Fibroblast of villous mesenchyme (primary cell): ENCODE measurements around the gene DLAT. TPM values are rescaled to one million over a fixed set of nuclear protein-coding genes. Genes with fewer than 3 reads are reported as not detected.
"Not testable (repeated sequence)": the region's sequence is repeated elsewhere in the genome, so short reads cannot be mapped to it uniquely, and the experiment has no call there.

Experiments
- DNase-seq: peaks from one replicate; pipeline ENCODE4 v3.0.0-alpha.2; 2010; ENCODE audit warnings: low read depth
- H3K4me3 ChIP-seq: 2 replicates; pipeline ENCODE4 v1.5.1; 2011; ENCODE audit warnings: low read depth, mild to moderate bottlenecking, low read length
- total RNA-seq: library from RNA; depleted of rRNA; stranded (reverse); fragments of >200 nt; gene quantifications from 2 replicates; pipeline ENCODE4 v1.2.3, GENCODE V29; 2012
- TF ChIP-seq, protein P1 (sequence below): IDR thresholded peaks from 2 replicates; pipeline ENCODE4 v1.5.1; 2012; ENCODE audit warnings: low read depth, mild to moderate bottlenecking, low read length; ENCODE audit not compliant: insufficient read depth

DLAT gene
- total RNA-seq, 1 donor, result 56.6 TPM

DNA sequence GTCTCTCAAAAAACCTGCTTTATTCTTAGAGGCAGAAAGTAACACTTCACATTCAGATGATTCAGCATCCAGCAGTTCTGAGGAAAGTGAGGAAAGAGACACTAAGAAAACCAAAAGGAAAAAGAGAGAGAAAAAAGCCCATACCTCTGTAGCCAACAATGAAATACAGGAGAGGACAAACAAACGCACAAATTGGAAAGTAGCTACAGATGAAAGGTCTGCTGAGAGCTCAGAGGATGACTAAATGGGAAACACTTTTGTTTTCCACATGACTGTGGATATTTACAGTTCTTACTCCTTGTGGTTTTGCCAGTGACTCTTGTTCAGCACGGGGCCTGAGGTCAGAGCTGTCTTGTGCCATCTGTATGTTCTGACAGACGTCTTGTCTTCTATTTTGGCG is 57.5 kb downstream of the DLAT start:
- no peak overlapping the region for H3K4me3 ChIP-seq
- TF ChIP-seq, protein P1, sequence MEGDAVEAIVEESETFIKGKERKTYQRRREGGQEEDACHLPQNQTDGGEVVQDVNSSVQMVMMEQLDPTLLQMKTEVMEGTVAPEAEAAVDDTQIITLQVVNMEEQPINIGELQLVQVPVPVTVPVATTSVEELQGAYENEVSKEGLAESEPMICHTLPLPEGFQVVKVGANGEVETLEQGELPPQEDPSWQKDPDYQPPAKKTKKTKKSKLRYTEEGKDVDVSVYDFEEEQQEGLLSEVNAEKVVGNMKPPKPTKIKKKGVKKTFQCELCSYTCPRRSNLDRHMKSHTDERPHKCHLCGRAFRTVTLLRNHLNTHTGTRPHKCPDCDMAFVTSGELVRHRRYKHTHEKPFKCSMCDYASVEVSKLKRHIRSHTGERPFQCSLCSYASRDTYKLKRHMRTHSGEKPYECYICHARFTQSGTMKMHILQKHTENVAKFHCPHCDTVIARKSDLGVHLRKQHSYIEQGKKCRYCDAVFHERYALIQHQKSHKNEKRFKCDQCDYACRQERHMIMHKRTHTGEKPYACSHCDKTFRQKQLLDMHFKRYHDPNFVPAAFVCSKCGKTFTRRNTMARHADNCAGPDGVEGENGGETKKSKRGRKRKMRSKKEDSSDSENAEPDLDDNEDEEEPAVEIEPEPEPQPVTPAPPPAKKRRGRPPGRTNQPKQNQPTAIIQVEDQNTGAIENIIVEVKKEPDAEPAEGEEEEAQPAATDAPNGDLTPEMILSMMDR, result no peak
- DNase-seq, result peak; percentile 93

DNA sequence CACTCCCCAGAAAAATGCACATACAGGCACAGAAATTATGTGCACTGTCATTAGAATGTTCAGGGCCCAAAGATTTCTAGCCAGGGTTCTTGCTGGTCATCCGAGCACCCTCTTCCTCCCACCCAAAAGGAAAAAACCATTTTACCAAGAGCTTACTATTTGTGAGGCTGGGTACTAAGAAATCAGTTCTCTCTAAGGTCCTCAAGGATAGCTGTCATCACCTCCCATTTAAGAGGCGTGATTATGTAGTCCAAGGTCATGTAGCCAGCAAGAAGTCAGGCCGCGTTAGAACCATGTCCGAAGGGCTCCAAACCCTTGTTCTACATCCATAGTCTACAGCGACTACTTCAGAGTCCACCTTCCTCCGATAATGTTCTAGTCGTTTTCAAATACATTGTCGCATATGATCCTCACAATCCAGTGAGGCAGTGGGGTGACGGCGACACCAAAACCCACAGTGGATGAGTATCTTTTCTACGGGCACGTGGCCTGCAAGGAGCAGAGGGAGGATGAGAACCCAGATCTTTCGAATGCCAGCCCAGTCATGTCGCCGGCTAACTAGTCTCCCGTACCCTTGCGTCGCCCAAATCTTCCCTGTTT is 60.7 kb downstream of the DLAT start:
- DNase-seq, result peak; percentile 24
- TF ChIP-seq, protein P1, result no peak
- peak overlapping the region; percentile 100 for H3K4me3 ChIP-seq

DNA sequence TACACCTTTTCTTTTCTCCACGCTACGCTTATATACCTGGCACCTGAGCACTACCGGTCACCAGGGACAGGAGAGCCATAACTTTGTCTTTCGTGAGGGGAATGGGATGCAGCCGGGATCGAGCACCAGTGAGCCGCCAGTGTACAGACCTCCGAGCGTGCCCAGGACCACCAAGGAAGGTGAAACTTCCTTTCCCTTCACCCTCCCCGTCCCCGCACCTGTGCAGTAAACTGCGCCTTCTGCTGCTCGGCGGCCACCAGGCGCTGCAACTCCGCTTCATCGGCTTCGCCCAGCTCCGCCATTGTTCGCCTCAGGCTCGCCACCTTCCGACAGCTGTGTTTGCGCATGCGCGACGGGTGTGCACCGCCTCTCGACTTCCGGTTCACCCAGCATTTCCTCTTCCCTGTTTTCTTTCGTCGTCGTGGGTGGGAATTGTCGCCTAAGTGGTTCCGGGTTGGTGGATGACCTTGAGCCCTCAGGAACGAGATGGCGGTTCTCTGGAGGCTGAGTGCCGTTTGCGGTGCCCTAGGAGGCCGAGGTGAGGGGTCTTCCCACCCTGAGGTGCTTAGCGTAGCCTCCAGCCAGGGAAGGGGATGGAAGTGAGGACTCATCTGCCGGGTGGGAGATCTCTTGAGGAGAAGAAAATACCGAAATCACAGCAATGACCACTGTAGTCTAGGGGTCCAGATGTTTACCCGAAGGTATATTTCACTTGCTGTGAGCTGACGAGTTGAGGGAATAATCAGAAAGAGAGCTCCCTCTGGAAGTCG is 61.4 kb downstream of the DLAT start, which contains the start of the genes SDHD and TIMM8B:
SDHD (plus strand) TSS at position 452 of the 770 bp plus-strand sequence; CDS start at position 487, 35 bp downstream.
TIMM8B (minus strand) TSS at position 335 of the 770 bp plus-strand sequence; CDS start at position 302, 33 bp downstream.
- peak within 1 kb of the TSS; percentile 100 for H3K4me3 ChIP-seq
- DNase-seq, result peak; percentile 98
- TF ChIP-seq, protein P1, result peak; percentile 31

DNA sequence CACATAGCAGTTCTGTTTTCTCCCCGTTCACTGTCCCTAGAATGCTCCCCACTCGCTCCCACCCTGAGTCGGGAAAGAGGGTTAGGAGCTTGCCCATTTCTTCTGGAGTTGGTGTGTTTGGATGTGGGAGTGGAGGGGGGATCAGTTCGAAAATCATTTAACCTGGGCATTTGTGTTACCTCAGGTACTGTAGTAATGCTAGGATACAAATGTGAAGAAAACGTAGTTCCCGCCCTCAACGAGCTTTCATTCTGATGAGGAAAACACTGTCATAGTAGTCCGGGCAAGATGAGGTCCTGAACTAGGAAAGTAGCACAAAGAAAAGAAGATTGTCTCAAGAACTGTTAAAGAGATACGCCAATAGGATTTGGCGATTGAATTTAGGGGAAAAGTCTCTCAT is 62.0 kb downstream of the DLAT start:
- no peak for DNase-seq
- TF ChIP-seq, protein P1, result no peak
- H3K4me3 ChIP-seq, result peak overlapping the region; percentile 100

DNA sequence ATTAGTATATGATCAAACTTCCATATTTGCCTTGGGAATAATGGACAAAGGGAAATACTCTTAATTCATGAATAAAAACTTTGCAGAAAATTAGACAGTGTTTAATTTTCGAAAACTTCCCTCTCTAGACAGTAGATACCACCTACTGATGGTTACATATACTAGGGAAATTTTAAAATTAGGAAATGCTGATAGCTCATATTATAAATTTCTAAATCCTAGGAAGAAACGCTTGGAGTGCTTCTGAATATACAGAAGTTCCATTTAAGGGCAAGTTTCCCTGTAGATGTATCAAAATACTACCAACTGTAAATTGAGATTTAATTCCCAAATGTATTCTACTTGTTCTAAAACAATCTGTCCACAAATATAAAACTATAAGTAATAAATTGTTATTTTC is 70.1 kb downstream of the DLAT start:
- not testable (repeated sequence) for H3K4me3 ChIP-seq, DNase-seq

DNA sequence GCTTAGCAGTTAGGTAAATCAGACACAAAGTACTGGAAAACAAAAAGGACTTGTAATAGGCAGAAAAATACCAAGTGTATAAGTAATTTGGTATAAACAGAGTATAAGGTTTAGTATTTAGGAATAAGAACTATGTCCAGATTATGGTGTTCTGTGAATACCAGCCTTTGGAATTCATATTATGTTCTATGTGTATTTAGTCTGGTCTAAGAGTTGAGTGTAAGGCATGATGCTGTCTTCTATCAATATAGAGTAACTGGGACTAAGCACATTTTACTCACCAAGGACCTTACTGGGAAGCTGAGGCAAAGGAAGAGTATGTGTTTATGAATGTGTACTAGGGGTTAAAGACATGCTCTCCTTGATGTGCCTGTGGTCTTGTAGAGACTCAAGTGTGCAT is 71.0 kb downstream of the DLAT start:
- no peak for DNase-seq
- no peak overlapping the region for H3K4me3 ChIP-seq
- TF ChIP-seq, protein P1, result no peak

DNA sequence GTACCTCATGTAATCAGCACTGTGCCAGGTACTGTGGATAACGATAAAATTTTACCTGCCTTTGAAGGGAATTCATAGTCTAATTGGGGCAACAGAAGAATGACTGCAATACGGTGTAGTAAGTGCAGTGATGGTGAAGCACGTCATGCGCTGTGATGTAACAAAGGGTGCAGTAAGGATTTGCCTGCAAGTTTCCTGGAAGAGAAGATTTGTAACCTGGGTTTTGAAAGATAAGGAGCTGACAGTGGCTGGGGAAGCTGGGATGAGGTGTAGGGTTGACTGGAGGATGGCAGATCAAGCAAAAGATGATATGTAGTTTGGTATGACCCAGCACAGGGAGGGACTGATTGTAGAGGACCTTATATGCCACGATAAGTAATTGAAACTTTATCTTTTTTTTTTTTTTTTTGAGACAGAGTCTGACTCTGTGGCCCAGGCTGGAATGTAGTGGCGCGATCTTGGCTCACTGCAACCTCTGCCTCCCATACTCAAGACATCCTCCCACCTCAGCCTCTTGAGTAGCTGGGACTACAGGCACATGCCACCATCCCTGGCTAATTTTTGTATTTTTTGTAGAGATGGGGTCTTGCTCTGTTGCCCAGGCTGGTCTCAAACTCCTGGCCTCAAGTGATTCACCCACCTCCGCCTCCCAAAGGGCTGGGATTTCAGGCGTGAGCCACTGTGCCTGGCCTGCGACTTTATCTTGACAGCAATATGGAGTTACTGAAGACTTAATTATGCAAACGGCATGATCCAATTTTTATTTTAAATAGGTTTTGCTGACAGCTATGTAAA is 72.7 kb downstream of the DLAT start:
- DNase-seq, result no peak
- H3K4me3 ChIP-seq, result no peak overlapping the region
- TF ChIP-seq, protein P1, result no peak
